Measurements from ENCODE around the gene MAP1LC3A.

MAP1LC3A gene

GRCh38 chr20:34549929-34550305 lies 8.6 kb upstream of the MAP1LC3A start:
- no peak for DNase-seq

- DNase-seq = no peak
Observed at GRCh38 chr20:34552569-34552968, 5.9 kb upstream of the MAP1LC3A start.

GRCh38 chr20:34553366-34553867 lies 5.1 kb upstream of the MAP1LC3A start:
- no peak for DNase-seq

GRCh38 chr20:34557936-34558319 lies 590 bp upstream of the MAP1LC3A start:
- DNase-seq = no peak

GRCh38 chr20:34559311-34560140 lies 1.0 kb downstream of the MAP1LC3A start:
- peak; percentile 16 for DNase-seq

GRCh38 chr20:34560141-34560523 lies 1.6 kb downstream of the MAP1LC3A start:
- DNase-seq = no peak

- no peak for DNase-seq
Observed at GRCh38 chr20:34560614-34561013, 2.1 kb downstream of the MAP1LC3A start.

GRCh38 chr20:34561661-34562060 lies 3.1 kb downstream of the MAP1LC3A start:
- no peak for DNase-seq

GRCh38 chr20:34562641-34563040 lies 4.1 kb downstream of the MAP1LC3A start:
- no peak for DNase-seq

GRCh38 chr20:34564833-34565232 lies 6.3 kb downstream of the MAP1LC3A start:
- DNase-seq = no peak

- DNase-seq = no peak
Observed at GRCh38 chr20:34566978-34567891, 8.7 kb downstream of the MAP1LC3A start.

GRCh38 chr20:34567892-34568865 lies 9.7 kb downstream of the MAP1LC3A start:
- DNase-seq = no peak

- DNase-seq = no peak
Observed at GRCh38 chr20:34569598-34569997, 11.1 kb downstream of the MAP1LC3A start.

- DNase-seq = no peak
Observed at GRCh38 chr20:34570859-34571306, 12.4 kb downstream of the MAP1LC3A start.

GRCh38 chr20:34571753-34572152 lies 13.2 kb downstream of the MAP1LC3A start:
- no peak for DNase-seq

- DNase-seq = no peak
Observed at GRCh38 chr20:34573541-34574300, 15.2 kb downstream of the MAP1LC3A start.

GRCh38 chr20:34574426-34574825 lies 15.9 kb downstream of the MAP1LC3A start:
- DNase-seq = no peak

GRCh38 chr20:34574861-34575260 lies 16.3 kb downstream of the MAP1LC3A start:
- DNase-seq = no peak

GRCh38 chr20:34575271-34575670 lies 16.8 kb downstream of the MAP1LC3A start:
- DNase-seq = no peak

- no peak for DNase-seq
Observed at GRCh38 chr20:34575756-34576155, 17.2 kb downstream of the MAP1LC3A start.

GRCh38 chr20:34577061-34577460 lies 18.5 kb downstream of the MAP1LC3A start:
- no peak for DNase-seq

- no peak for DNase-seq
Observed at GRCh38 chr20:34578025-34578424, 19.5 kb downstream of the MAP1LC3A start.
